ENCODE measurements around the gene EID2B. TPM values are rescaled to one million over a fixed set of nuclear protein-coding genes. Genes with fewer than 3 reads are reported as not detected.

The EID2B gene
- total and polyA plus RNA-seq, 2 of the 13 experiments (the other 11 are each of a cell fraction or from before 2014, with no cell fraction given), result 2.5 to 3.7 TPM

DNA sequence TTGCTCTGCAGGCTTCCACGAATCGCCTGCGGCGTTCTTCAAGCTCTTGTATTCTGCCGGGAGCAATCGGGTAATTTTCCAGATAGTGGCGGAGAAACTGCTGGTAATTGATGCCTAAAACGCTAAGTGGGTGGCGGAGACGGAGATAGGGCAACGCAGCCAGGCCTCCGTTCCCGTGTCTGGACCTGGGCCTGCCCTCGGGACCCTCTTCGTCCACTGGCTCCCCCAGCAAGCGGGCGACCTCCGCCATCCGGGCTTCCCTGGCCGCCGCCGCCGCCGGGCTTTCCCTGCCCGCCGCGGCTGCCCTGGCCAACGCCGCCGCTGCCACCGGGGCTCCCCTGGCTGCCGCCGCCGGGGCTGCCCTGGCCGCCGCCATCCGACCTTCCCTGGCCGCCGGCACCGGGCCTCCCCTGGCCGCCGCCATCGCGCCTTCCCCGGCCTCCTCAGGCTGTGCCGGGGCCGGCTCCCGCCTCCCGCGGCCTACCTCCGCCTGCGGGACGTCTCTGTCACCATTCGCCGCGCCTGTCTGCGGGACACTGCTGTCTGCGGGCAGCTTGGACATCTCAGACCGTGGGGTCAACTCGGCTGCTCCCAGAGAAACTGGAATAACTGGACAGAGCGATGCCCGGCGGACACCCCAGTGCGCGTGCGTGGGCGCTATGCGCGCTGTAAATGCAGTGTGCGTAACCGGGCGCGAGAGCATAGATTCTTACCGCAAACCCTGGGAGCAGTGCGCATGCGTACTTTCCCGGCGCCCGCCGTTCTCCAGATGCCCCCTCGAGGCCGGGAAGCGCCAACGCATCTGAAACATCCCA is 7.1 kb upstream of the EID2B start, which contains the start of gene EID2 (continued):
- TF ChIP-seq, protein P1, sequence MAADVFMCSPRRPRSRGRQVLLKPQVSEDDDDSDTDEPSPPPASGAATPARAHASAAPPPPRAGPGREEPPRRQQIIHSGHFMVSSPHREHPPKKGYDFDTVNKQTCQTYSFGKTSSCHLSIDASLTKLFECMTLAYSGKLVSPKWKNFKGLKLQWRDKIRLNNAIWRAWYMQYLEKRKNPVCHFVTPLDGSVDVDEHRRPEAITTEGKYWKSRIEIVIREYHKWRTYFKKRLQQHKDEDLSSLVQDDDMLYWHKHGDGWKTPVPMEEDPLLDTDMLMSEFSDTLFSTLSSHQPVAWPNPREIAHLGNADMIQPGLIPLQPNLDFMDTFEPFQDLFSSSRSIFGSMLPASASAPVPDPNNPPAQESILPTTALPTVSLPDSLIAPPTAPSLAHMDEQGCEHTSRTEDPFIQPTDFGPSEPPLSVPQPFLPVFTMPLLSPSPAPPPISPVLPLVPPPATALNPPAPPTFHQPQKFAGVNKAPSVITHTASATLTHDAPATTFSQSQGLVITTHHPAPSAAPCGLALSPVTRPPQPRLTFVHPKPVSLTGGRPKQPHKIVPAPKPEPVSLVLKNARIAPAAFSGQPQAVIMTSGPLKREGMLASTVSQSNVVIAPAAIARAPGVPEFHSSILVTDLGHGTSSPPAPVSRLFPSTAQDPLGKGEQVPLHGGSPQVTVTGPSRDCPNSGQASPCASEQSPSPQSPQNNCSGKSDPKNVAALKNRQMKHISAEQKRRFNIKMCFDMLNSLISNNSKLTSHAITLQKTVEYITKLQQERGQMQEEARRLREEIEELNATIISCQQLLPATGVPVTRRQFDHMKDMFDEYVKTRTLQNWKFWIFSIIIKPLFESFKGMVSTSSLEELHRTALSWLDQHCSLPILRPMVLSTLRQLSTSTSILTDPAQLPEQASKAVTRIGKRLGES (CRISPR knock-in tag; IDR thresholded peaks at IDR 0.05; ENCODE audit: borderline replicate concordance), result 0 out of 2 replicates have a peak, but pooled peaks have one; percentile 33
- TF ChIP-seq, protein P2, sequence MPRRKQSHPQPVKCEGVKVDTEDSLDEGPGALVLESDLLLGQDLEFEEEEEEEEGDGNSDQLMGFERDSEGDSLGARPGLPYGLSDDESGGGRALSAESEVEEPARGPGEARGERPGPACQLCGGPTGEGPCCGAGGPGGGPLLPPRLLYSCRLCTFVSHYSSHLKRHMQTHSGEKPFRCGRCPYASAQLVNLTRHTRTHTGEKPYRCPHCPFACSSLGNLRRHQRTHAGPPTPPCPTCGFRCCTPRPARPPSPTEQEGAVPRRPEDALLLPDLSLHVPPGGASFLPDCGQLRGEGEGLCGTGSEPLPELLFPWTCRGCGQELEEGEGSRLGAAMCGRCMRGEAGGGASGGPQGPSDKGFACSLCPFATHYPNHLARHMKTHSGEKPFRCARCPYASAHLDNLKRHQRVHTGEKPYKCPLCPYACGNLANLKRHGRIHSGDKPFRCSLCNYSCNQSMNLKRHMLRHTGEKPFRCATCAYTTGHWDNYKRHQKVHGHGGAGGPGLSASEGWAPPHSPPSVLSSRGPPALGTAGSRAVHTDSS (CRISPR knock-in tag; conservative IDR thresholded peaks at IDR 0.05), result 0 out of 2 replicates have a peak, but pooled peaks have one; percentile 64
- TF ChIP-seq, protein P3, sequence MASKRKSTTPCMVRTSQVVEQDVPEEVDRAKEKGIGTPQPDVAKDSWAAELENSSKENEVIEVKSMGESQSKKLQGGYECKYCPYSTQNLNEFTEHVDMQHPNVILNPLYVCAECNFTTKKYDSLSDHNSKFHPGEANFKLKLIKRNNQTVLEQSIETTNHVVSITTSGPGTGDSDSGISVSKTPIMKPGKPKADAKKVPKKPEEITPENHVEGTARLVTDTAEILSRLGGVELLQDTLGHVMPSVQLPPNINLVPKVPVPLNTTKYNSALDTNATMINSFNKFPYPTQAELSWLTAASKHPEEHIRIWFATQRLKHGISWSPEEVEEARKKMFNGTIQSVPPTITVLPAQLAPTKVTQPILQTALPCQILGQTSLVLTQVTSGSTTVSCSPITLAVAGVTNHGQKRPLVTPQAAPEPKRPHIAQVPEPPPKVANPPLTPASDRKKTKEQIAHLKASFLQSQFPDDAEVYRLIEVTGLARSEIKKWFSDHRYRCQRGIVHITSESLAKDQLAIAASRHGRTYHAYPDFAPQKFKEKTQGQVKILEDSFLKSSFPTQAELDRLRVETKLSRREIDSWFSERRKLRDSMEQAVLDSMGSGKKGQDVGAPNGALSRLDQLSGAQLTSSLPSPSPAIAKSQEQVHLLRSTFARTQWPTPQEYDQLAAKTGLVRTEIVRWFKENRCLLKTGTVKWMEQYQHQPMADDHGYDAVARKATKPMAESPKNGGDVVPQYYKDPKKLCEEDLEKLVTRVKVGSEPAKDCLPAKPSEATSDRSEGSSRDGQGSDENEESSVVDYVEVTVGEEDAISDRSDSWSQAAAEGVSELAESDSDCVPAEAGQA (IDR thresholded peaks at IDR 0.05; ENCODE audit: low read depth), result no peak; the same call in 1 of the 2 replicates
- TF ChIP-seq, protein P3 (CRISPR knock-in tag; IDR thresholded peaks at IDR 0.05; ENCODE audit: borderline replicate concordance), result no peak
- TF ChIP-seq AGO1 (IDR thresholded peaks at IDR 0.05; ENCODE audit: low read depth, low read length, poor library complexity, severe bottlenecking) (peak; percentile 79), XRCC5 (optimal IDR thresholded peaks at IDR 0.05; ENCODE audit: low read length) (peak; percentile 41), CHD2 (IDR thresholded peaks at IDR 0.05; ENCODE audit: low read depth, low read length) (peak; percentile 37; the same call in 1 of the 2 replicates), ISX (CRISPR knock-in tag; conservative IDR thresholded peaks at IDR 0.05) (peak; percentile 89; the same call in 1 of the 2 replicates), ZNF501 (CRISPR knock-in tag; IDR thresholded peaks at IDR 0.05) (peak; percentile 50; the same call in 1 of the 2 replicates), ZNF776 (CRISPR knock-in tag; IDR thresholded peaks at IDR 0.05) (no peak; the same call in 1 of the 2 replicates)
- TF ChIP-seq, protein P4, sequence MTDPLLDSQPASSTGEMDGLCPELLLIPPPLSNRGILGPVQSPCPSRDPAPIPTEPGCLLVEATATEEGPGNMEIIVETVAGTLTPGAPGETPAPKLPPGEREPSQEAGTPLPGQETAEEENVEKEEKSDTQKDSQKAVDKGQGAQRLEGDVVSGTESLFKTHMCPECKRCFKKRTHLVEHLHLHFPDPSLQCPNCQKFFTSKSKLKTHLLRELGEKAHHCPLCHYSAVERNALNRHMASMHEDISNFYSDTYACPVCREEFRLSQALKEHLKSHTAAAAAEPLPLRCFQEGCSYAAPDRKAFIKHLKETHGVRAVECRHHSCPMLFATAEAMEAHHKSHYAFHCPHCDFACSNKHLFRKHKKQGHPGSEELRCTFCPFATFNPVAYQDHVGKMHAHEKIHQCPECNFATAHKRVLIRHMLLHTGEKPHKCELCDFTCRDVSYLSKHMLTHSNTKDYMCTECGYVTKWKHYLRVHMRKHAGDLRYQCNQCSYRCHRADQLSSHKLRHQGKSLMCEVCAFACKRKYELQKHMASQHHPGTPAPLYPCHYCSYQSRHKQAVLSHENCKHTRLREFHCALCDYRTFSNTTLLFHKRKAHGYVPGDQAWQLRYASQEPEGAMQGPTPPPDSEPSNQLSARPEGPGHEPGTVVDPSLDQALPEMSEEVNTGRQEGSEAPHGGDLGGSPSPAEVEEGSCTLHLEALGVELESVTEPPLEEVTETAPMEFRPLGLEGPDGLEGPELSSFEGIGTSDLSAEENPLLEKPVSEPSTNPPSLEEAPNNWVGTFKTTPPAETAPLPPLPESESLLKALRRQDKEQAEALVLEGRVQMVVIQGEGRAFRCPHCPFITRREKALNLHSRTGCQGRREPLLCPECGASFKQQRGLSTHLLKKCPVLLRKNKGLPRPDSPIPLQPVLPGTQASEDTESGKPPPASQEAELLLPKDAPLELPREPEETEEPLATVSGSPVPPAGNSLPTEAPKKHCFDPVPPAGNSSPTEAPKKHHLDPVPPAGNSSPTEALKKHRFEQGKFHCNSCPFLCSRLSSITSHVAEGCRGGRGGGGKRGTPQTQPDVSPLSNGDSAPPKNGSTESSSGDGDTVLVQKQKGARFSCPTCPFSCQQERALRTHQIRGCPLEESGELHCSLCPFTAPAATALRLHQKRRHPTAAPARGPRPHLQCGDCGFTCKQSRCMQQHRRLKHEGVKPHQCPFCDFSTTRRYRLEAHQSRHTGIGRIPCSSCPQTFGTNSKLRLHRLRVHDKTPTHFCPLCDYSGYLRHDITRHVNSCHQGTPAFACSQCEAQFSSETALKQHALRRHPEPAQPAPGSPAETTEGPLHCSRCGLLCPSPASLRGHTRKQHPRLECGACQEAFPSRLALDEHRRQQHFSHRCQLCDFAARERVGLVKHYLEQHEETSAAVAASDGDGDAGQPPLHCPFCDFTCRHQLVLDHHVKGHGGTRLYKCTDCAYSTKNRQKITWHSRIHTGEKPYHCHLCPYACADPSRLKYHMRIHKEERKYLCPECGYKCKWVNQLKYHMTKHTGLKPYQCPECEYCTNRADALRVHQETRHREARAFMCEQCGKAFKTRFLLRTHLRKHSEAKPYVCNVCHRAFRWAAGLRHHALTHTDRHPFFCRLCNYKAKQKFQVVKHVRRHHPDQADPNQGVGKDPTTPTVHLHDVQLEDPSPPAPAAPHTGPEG (CRISPR knock-in tag; IDR thresholded peaks at IDR 0.05), result peak; percentile 73; the same call in 1 of the 2 replicates

Measured in HepG2 (cell line).